GM23248 (cell line): ENCODE measurements around the gene LHX5. TPM values are rescaled to one million over a fixed set of nuclear protein-coding genes. Genes with fewer than 3 reads are reported as not detected.

Source experiments
- DNase-seq: peaks from one replicate; pipeline ENCODE4 v3.0.0-alpha.2; 2015
- H2AFZ ChIP-seq: fragments of 200-600 bp; sonication (generic); 2 replicates; pipeline ENCODE4 v1.6.1; 2016; ENCODE audit warnings: antibody characterized with exemption
- H3F3A ChIP-seq: fragments of 200-600 bp; sonication (generic); 2 replicates; pipeline ENCODE4 v1.6.1; 2016; ENCODE audit warnings: mild to moderate bottlenecking, antibody characterized with exemption, mixed run types; ENCODE audit not compliant: insufficient read depth
- H3K27ac ChIP-seq: fragments of 200-600 bp; sonication (generic); 2 replicates; pipeline ENCODE4 v1.5.1; 2016; ENCODE audit warnings: mild to moderate bottlenecking
- H3K27me3 ChIP-seq: fragments of 200-600 bp; sonication (generic); replicated peaks from 2 replicates; pipeline ENCODE4 v1.6.1; 2016; ENCODE audit warnings: mild to moderate bottlenecking; ENCODE audit not compliant: insufficient read depth
- H3K36me3 ChIP-seq: fragments of 200-600 bp; sonication (generic); 2 replicates; pipeline ENCODE4 v1.6.1; 2016; ENCODE audit warnings: low read depth, mild to moderate bottlenecking
- H3K4me1 ChIP-seq: fragments of 200-600 bp; sonication (generic); 2 replicates; pipeline ENCODE4 v1.6.1; 2016; ENCODE audit warnings: mild to moderate bottlenecking; ENCODE audit not compliant: insufficient read depth
- H3K4me2 ChIP-seq: fragments of 200-600 bp; sonication (generic); one replicate; pipeline ENCODE4 v1.6.1; 2016; ENCODE audit warnings: mild to moderate bottlenecking; ENCODE audit not compliant: unreplicated experiment
- H3K4me3 ChIP-seq: fragments of 200-600 bp; sonication (generic); 2 replicates; pipeline ENCODE4 v1.5.1; 2016; ENCODE audit warnings: mild to moderate bottlenecking
- H3K79me2 ChIP-seq: fragments of 200-600 bp; sonication (generic); 2 replicates; pipeline ENCODE4 v1.6.1; 2016; ENCODE audit warnings: mild to moderate bottlenecking; ENCODE audit not compliant: insufficient read depth
- H3K9ac ChIP-seq: fragments of 200-600 bp; sonication (generic); 2 replicates; pipeline ENCODE4 v1.6.1; 2016; ENCODE audit warnings: mild to moderate bottlenecking
- H3K9me2 ChIP-seq: fragments of 200-600 bp; sonication (generic); 2 replicates; pipeline ENCODE4 v1.6.1; 2016; ENCODE audit warnings: mixed run types, mild to moderate bottlenecking, moderate library complexity; ENCODE audit not compliant: insufficient read depth
- H3K9me3 ChIP-seq: fragments of 200-600 bp; sonication (generic); one replicate; pipeline ENCODE4 v1.6.1; 2017; ENCODE audit warnings: low read depth
- H4K20me1 ChIP-seq: fragments of 200-600 bp; sonication (generic); 2 replicates; pipeline ENCODE4 v1.6.0; 2016; ENCODE audit not compliant: insufficient read depth
- EZH2 ChIP-seq: fragments of 200-600 bp; sonication (generic); IDR thresholded peaks from 2 replicates; pipeline ENCODE4 v1.6.1; 2018; ENCODE audit warnings: antibody characterized with exemption, mild to moderate bottlenecking; ENCODE audit not compliant: insufficient read depth, poor library complexity, severe bottlenecking
- EZH2phosphoT487 ChIP-seq: fragments of 200-600 bp; sonication (generic); IDR thresholded peaks from 2 replicates; pipeline ENCODE4 v1.6.1; 2018; ENCODE audit warnings: antibody characterized with exemption, moderate library complexity, mild to moderate bottlenecking, low read depth; ENCODE audit not compliant: insufficient read depth
- WGBS, 2 experiments: methylation state at CpG; one replicate each; pipeline ENCODE4 v1.1.6; 2015 to 2017; ENCODE audit warnings: low lambda C conversion rate in 2 of 2, low coverage in 1 of 2; ENCODE audit errors: missing lambda C conversion rate in 2 of 2; 5-methylcytosine and 5-hydroxymethylcytosine counted together
- in situ Hi-C: fragments of 300-500 bp; cut with MboI; formaldehyde crosslinking; loops from 2 replicates; pipeline ENCODE4 v1.15.0; 2020
- polyA plus RNA-seq: library from polyadenylated mRNA; unstranded; fragments of >200 nt; fragmentation: Nextera tagmentation; extraction: Ambion mirVana; gene quantifications from 2 replicates; pipeline ENCODE4 v1.2.1, GENCODE V29; 2016
- total RNA-seq: library from RNA; depleted of rRNA; stranded (reverse); fragments of >200 nt; shearing (Covaris generic); gene quantifications from 2 replicates; pipeline ENCODE4 v1.2.3, GENCODE V29; 2014

LHX5 gene
- total and polyA plus RNA-seq, 2 experiments from 2014 or later = not detected

DNA sequence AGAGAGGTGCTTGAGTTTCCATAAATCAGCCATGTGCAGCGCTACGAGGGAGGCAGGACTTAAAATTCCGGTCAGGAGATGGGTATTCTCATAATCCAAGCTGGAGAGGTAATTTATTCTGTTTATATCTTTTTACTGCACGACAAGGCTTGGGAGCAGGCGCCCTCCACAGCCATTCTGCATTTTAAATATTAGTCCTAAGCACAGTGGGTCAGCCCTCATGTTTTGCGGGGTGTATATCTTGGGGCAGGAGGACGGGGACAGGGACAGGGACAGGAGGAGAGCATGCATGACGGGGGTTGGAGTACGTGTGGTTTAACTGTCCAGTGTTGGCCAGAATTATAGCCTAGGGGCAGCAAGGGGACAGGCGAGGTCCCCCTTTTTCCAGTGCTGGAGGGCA, 14.5 kb downstream of the LHX5 start:
- no peaks in the 10 kb centered on the region for H3F3A ChIP-seq
- no peak for DNase-seq
- no peak for TF ChIP-seq EZH2
- TF ChIP-seq EZH2phosphoT487 = no peak
- peaks cover 22% of the 10 kb centered on the region for H3K27me3 ChIP-seq
- no peak overlapping the region for H3K4me3 ChIP-seq
- no peaks in the 10 kb centered on the region for H3K9me2 ChIP-seq
- in situ Hi-C loops = loop anchor here (25.0 kb wide), 1 partner anchor 455 kb away; no protein-coding TSS in a partner anchor
- H4K20me1 ChIP-seq = no peaks in the 10 kb centered on the region
- no peaks in the 10 kb centered on the region for H3K79me2 ChIP-seq
- no peak overlapping the region for H2AFZ ChIP-seq
- H3K9ac ChIP-seq = no peak overlapping the region
- H3K27ac ChIP-seq = no peak overlapping the region
- H3K4me2 ChIP-seq = no peak overlapping the region
- H3K9me3 ChIP-seq = no peaks in the 10 kb centered on the region
- H3K4me1 ChIP-seq = no peaks in the 10 kb centered on the region
- no peaks in the 10 kb centered on the region for H3K36me3 ChIP-seq
- 25% methylated on average over 10 of the region's 10 CpGs for WGBS, 2 experiments

DNA sequence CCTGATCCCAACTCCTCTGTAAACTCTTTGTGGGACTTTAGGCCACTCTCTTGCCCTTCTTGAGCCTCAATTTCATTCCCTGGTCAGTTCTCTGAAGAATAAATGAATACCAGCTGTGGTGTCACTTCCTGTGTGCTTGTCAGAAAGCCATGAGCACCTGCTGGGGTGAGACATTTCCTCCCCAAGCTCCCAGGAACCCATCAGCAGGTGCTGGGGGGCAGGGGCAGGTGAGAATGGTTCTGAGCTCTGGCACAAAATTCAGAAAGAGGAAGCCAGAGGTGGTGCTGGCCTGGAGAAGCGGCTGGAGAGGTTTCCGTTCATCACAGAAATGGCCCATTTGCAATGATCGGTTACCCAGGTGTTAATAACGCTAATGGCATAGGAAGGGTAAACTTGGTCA, 14.9 kb downstream of the LHX5 start:
- H3K4me2 ChIP-seq = no peak overlapping the region
- no peaks in the 10 kb centered on the region for H3K9me2 ChIP-seq
- no peak overlapping the region for H3K4me3 ChIP-seq
- H3K27me3 ChIP-seq = peaks cover 22% of the 10 kb centered on the region
- H3K36me3 ChIP-seq = no peaks in the 10 kb centered on the region
- no peak overlapping the region for H3K9ac ChIP-seq
- WGBS, 2 experiments = 21 to 27% methylated on average over 4 of the region's 4 CpGs
- no peak for DNase-seq
- H4K20me1 ChIP-seq = no peaks in the 10 kb centered on the region
- in situ Hi-C loops = loop anchor here (25.0 kb wide), 1 partner anchor 456 kb away; no protein-coding TSS in a partner anchor
- TF ChIP-seq EZH2 (no peak), EZH2phosphoT487 (no peak)
- H2AFZ ChIP-seq = no peak overlapping the region
- H3K27ac ChIP-seq = no peak overlapping the region
- no peaks in the 10 kb centered on the region for H3K9me3 ChIP-seq
- no peaks in the 10 kb centered on the region for H3F3A ChIP-seq
- H3K79me2 ChIP-seq = no peaks in the 10 kb centered on the region
- H3K4me1 ChIP-seq = no peaks in the 10 kb centered on the region

DNA sequence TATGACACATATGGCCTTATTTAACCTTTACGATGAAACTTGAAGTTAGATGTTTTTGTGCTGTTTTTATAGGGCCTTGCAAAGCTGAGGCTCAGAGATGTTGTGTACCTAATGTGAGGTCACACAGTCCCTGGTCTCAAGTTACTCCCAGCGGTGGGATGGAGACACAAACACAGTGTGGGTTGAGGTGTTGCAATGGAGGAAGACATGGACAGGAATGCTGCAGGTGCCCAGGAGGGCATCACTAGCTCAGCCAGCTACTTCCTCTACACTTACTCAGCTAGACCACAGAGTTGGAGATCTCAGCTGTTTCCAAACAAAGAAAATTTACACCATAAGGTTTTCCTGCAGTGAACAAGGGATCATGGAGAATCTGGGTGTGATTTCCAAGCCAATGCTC, 15.5 kb downstream of the LHX5 start:
- Histone ChIP-seq H3K4me1 (no peaks in the 10 kb centered on the region), H4K20me1 (no peaks in the 10 kb centered on the region), H3K9me2 (no peaks in the 10 kb centered on the region), H3K79me2 (no peaks in the 10 kb centered on the region), H3K9me3 (no peaks in the 10 kb centered on the region), H2AFZ (no peak overlapping the region), H3K27me3 (peaks cover 22% of the 10 kb centered on the region), H3K4me2 (no peak overlapping the region), H3F3A (no peaks in the 10 kb centered on the region), H3K9ac (no peak overlapping the region), H3K36me3 (no peaks in the 10 kb centered on the region), H3K4me3 (no peak overlapping the region), H3K27ac (no peak overlapping the region)
- 41 to 60% methylated on average over 2 of the region's 2 CpGs for WGBS, 2 experiments
- TF ChIP-seq EZH2phosphoT487 = no peak
- TF ChIP-seq EZH2 = no peak
- DNase-seq = no peak
- in situ Hi-C loops = loop anchor here (25.0 kb wide), 1 partner anchor 456 kb away; no protein-coding TSS in a partner anchor

DNA sequence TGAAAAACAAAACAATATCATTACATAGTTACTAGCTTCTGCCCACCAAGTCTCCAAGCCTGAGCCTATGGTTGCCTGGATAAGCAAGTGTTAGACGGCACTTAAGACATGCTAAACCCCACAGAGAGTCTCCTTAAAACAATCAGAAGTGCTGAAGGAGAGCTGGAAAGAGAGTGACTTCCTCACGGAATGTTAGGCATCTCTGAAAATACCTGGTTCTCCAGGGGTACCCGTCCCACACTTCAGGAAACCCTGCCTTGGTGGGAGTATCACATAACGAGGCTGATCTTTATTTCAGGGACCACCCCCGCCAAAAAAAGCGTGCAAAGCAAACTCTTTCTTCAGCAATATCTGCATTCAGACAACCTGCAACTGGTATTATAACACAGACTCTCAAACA, 18.3 kb downstream of the LHX5 start:
- H3K4me3 ChIP-seq = no peak overlapping the region
- DNase-seq = no peak
- H4K20me1 ChIP-seq = no peaks in the 10 kb centered on the region
- TF ChIP-seq EZH2 (no peak), EZH2phosphoT487 (no peak)
- H3K4me2 ChIP-seq = no peak overlapping the region
- H3K36me3 ChIP-seq = no peaks in the 10 kb centered on the region
- H3K9me3 ChIP-seq = no peaks in the 10 kb centered on the region
- no peak overlapping the region for H3K9ac ChIP-seq
- no peaks in the 10 kb centered on the region for H3K79me2 ChIP-seq
- no peaks in the 10 kb centered on the region for H3F3A ChIP-seq
- H3K4me1 ChIP-seq = no peaks in the 10 kb centered on the region
- no peak overlapping the region for H2AFZ ChIP-seq
- WGBS, 2 experiments = 12 to 21% methylated on average over 6 of the region's 6 CpGs
- no peaks in the 10 kb centered on the region; the same call in none of the 2 replicates for H3K27me3 ChIP-seq
- no peaks in the 10 kb centered on the region for H3K9me2 ChIP-seq
- H3K27ac ChIP-seq = no peak overlapping the region
- in situ Hi-C loops = loop anchor here (25.0 kb wide), 1 partner anchor 459 kb away; no protein-coding TSS in a partner anchor
